ENCODE data around the gene CRBN. TPM values are rescaled to one million over a fixed set of nuclear protein-coding genes. Genes with fewer than 3 reads are reported as not detected.

The CRBN gene
- total RNA-seq, 1 donor from 2014 or later = 36.8 TPM

DNA sequence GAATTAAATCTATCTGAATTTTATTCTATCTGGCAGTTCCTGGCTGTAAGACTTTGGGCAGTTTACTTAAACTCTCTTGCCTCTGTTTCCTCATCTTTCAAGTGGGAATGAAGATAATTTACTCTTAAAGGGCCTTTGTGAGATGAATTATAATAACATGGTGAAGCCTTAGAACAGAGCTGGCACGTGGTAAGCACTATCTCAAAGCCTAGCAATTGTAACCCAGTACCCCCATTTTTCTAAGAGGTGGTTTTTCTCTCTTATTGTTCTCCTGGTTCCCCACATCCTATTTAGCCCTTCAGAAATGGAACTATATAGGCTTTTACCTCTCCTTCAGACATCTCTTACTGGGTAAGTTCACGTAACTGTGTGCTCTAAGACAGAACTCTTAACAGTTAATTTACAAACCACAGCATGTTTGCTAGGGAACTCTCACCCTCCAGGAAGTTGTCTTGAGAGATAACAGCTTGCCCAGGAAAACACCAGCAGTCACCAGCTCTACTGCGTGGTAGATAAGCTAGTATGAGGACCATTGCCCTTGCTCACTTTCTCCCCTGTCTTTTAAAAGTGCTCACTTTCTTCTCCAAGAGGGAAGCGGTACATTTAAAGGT lies 12.3 kb upstream of the CRBN start:
- Mint-ChIP-seq H3K9me3 (no peaks in the 10 kb centered on the region), H3K36me3 (ENCODE audit: low read depth) (no peaks in the 10 kb centered on the region), H3K4me3 (peak overlapping the region; percentile 2), H3K27ac (no peak overlapping the region), H3K4me1 (ENCODE audit: low read depth) (peaks cover 15% of the 10 kb centered on the region), H3K27me3 (ENCODE audit: insufficient read depth) (peaks cover 2% of the 10 kb centered on the region)
- no peak for DNase-seq (ENCODE audit: low spot score)
- intact Hi-C loops (cut with micrococcal nuclease) = no loop called here

DNA sequence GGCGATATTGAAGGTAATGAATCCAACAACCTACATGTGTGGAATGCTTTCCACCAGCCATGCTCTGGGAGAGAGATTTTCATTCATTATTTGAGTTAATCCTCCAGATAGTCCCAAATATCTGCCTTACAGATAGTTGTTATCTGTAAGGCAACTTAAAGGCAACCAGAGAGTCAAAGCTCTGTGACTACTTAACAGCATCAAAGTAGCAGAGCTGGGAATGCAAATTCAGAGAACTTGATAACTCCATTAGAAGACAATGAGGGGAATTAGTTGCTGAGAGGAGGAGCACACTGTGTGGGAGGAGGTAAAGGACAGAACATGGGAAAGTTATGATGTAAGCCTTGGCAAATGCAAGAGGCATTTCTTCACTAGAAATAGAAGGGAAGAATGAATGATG lies 10.5 kb upstream of the CRBN start:
- intact Hi-C loops (cut with micrococcal nuclease) = no loop called here
- no peak for DNase-seq (ENCODE audit: low spot score)
- Mint-ChIP-seq H3K27me3 (ENCODE audit: insufficient read depth) (peaks cover 6% of the 10 kb centered on the region), H3K36me3 (ENCODE audit: low read depth) (no peaks in the 10 kb centered on the region), H3K27ac (no peak overlapping the region), H3K9me3 (peaks cover 6% of the 10 kb centered on the region), H3K4me3 (no peak overlapping the region), H3K4me1 (ENCODE audit: low read depth) (peaks cover 15% of the 10 kb centered on the region)

DNA sequence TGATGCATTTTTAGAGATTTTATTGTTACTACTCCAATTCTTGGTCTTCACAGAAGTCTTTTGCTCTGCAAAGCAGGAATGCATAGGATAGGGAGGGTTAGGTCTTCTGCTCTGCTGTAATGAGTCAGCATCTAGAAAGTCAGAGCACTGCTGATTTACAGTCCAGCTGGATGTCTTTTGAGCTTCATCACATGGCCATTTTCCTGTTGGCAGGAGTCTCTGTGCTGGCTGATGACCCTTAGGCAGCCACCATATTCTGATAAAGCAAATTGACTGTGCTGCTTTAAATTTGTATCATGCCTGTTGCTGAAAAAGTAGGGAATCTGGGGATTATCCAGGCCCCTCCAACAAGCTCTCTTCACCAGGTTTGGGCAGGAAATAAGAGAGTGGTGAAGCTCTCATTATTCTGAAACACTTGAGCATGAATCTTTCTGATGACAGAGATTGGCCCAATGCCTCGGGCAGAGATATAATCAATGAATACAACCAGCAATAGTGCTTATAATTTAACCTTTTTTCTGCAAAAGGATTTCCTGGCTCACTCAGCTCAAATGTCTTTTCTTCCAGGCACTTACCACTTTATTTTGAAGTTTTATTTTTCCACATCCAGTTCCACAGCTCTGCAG lies 9.7 kb upstream of the CRBN start:
- H3K4me3 Mint-ChIP-seq = no peak overlapping the region

DNA sequence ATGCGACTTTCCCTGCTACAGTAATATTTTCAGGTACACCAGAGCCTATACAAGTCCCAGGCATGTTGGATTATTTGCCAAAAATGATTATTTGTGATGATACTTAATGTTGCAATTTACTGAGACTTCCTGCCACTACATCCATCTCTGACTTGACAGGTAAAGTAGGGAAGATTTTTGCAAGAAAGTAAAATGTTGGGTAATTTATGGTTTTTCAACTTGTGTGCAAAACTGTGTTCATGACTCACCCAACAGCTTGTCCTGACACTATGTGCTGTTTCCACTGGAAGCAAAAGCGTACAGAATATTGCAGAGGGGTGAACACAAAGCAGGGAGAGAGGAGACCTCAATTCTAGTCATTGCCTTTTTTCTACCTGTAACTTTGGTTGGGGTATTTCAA lies 5.4 kb upstream of the CRBN start:
- Mint-ChIP-seq H3K36me3 (ENCODE audit: low read depth) (no peaks in the 10 kb centered on the region), H3K4me1 (ENCODE audit: low read depth) (peaks cover 2% of the 10 kb centered on the region), H3K4me3 (no peak overlapping the region), H3K27ac (no peak overlapping the region), H3K9me3 (peaks cover 6% of the 10 kb centered on the region), H3K27me3 (ENCODE audit: insufficient read depth) (peaks cover 9% of the 10 kb centered on the region)
- no peak for DNase-seq (ENCODE audit: low spot score)
- intact Hi-C loops (cut with micrococcal nuclease) = loop anchor here (5.0 kb wide), 1 partner anchor 1937 kb away; the partner anchor contains the start of gene ARL8B

More for the DNA sequence above, 9.7 kb upstream of the CRBN start:
- H3K9me3 Mint-ChIP-seq = peaks cover 6% of the 10 kb centered on the region
- peaks cover 6% of the 10 kb centered on the region for H3K27me3 Mint-ChIP-seq (ENCODE audit: insufficient read depth)
- no peaks in the 10 kb centered on the region for H3K36me3 Mint-ChIP-seq (ENCODE audit: low read depth)
- no peak for DNase-seq (ENCODE audit: low spot score)
- intact Hi-C loops (cut with micrococcal nuclease) = no loop called here
- H3K27ac Mint-ChIP-seq = no peak overlapping the region
- H3K4me1 Mint-ChIP-seq (ENCODE audit: low read depth) = peaks cover 15% of the 10 kb centered on the region

DNA sequence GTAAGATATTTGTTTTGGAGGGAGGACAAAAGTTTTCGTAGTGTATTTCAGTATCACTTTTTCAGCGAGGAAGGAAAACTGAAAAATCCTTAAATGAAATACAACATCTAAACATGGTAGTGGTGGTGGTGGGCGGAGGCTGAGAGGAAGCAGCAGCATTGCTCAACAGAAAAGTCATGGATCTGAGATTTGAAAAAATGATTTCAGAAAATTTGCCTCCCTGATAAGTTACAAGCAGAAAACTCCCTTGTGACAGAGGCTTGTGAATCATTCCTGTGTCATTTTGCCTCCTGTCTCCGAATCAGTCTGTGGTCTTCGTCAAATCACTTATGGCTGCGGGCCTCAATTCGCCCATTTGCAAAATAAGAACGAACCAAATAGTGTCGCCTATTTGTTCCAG lies 965 bp upstream of the CRBN start:
- Mint-ChIP-seq H3K9me3 (no peaks in the 10 kb centered on the region), H3K4me1 (ENCODE audit: low read depth) (peaks cover 39% of the 10 kb centered on the region), H3K4me3 (no peak overlapping the region)

DNA sequence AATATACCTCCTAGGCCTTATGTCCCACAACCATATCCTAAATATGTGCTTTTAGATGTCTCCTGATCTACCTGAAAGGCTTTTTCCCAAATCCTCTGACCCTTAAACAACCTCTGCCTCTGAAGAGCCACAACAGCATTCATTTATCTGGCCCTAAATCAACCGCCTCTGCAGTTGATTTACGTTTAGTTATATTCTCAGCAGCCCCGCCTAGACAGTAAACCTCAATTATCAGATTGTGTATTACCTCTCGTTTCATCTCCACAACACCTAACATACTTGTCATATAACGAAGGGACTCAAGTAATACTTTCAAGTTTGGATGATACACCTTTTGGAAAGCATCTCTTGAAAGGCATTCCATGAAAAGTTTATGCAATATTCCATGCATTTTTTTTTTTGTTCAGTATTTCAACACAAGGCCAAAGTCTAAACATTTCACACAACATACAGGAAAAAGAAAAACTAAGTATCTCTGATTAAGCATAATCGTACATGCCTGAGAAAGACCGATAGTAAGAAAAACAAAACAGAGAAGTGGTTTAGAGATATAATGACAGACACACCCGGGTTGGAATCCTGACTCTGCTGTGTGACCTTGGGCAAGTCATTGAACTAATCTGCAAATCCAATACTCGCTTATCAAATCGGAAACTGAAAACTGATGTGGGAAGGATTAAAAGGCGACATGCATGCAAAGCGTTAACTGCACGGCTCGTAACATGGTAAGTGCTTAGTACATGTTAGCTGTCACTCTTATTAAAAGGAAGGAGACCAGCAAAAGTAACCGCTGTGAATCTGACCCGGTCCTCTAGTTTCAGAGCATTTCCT lies 778 bp downstream of the CRBN start:
- Mint-ChIP-seq H3K4me3 (peak overlapping the region; percentile 96), H3K4me1 (ENCODE audit: low read depth) (peaks cover 54% of the 10 kb centered on the region), H3K27me3 (ENCODE audit: insufficient read depth) (peaks cover 3% of the 10 kb centered on the region), H3K36me3 (ENCODE audit: low read depth) (peaks cover 23% of the 10 kb centered on the region), H3K27ac (peak overlapping the region; percentile 85), H3K9me3 (no peaks in the 10 kb centered on the region)
- intact Hi-C loops (cut with micrococcal nuclease) = loop anchor here (1.0 kb wide), 4 partner anchors 7 to 1315 kb away; partner anchors contain the start of genes ITPR1, SETMAR and TRNT1
- DNase-seq (ENCODE audit: low spot score) = no peak

More for the DNA sequence above, 965 bp upstream of the CRBN start:
- no peak overlapping the region for H3K27ac Mint-ChIP-seq
- peaks cover 14% of the 10 kb centered on the region for H3K36me3 Mint-ChIP-seq (ENCODE audit: low read depth)
- intact Hi-C loops (cut with micrococcal nuclease) = loop anchor here (5.0 kb wide), 1 partner anchor 1942 kb away; the partner anchor contains the start of gene ARL8B
- H3K27me3 Mint-ChIP-seq (ENCODE audit: insufficient read depth) = peaks cover 6% of the 10 kb centered on the region
- no peak for DNase-seq (ENCODE audit: low spot score)

DNA sequence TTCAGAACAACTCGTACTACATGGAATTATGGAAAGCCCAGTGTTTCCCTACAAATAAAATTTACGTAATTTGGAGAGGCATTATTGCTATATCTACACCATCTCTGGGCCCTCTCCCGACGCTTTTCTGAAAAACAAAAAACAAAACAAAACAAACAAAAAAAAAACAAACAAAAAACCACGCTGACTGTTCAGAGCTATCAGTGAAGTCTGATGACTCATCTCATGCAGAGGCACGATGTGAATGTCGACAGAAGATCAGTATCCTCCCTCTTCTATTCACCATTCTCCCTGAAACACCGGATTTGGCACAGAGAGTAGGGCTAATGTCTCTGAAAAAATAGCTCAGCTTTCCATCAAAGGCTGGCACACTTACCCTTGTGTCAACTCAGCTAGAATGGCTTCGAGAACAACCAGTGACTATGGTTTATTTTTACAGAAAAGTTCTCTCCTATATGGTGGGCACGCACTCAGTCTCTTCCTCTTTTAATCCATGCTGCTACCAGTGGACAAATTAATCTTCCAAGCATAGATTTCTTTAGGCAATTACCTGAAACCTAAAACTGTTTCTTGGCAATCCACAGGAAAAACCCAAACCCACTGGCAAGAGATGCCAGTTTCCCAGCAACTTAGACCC lies 1.5 kb downstream of the CRBN start:
- Mint-ChIP-seq H3K4me1 (ENCODE audit: low read depth) (peaks cover 61% of the 10 kb centered on the region), H3K36me3 (ENCODE audit: low read depth) (peaks cover 30% of the 10 kb centered on the region)
- intact Hi-C loops (cut with micrococcal nuclease) = no loop called here

DNA sequence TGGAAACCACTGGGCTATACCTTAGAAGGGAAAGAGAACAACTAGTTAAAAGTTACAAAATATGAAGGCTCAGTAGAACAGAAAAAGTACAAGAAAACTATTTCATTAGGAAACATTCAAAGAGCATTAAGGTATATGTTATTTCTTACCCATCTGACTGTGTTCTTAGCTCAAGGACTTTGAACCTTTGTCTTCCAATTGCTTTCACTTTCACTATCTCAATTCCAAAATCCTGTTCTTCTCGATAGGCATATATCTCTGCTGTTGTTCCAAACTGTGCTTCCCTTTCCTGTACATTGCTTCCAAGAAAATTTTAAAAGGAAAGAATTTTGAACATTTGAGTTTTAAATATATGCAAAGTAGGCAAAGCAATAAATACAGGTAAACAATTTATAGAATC lies 6.9 kb downstream of the CRBN start:
- peak overlapping the region; percentile 72 for H3K4me3 Mint-ChIP-seq
- DNase-seq (ENCODE audit: low spot score) = no peak
- no peaks in the 10 kb centered on the region for H3K27me3 Mint-ChIP-seq (ENCODE audit: insufficient read depth)
- H3K9me3 Mint-ChIP-seq = no peaks in the 10 kb centered on the region
- H3K4me1 Mint-ChIP-seq (ENCODE audit: low read depth) = peaks cover 59% of the 10 kb centered on the region
- H3K27ac Mint-ChIP-seq = peak overlapping the region; percentile 87
- H3K36me3 Mint-ChIP-seq (ENCODE audit: low read depth) = peaks cover 43% of the 10 kb centered on the region
- intact Hi-C loops (cut with micrococcal nuclease) = loop anchor here (1.0 to 5.0 kb wide), 3 partner anchors 16 to 405 kb away; partner anchors contain the start of gene TRNT1

More for the DNA sequence above, 1.5 kb downstream of the CRBN start:
- Mint-ChIP-seq H3K4me3 (peak overlapping the region; percentile 96), H3K27me3 (ENCODE audit: insufficient read depth) (peaks cover 3% of the 10 kb centered on the region), H3K27ac (peak overlapping the region; percentile 85), H3K9me3 (no peaks in the 10 kb centered on the region)
- no peak for DNase-seq (ENCODE audit: low spot score)

DNA sequence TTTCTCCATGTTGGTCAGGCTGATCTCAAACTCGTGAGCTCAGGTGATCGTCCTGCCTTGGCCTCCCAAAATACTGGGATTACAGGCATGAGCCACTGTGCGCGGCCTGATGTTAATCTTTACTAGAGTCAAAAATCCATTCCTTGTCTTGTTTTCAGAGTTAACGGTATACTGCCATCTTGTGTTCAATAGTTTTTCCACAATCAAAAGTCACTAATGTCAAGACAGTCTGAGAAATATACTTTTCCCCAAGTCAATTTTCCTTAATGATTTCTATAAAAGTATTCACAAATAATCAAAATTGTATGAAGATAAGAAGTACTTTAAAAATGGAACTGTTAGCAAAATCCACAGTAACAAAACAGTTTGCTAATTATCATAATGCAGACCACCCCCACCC lies 8.5 kb downstream of the CRBN start:
- intact Hi-C loops (cut with micrococcal nuclease) = loop anchor here (1.0 to 5.0 kb wide), 2 partner anchors 8 to 404 kb away; partner anchors contain the start of gene CRBN
- H3K9me3 Mint-ChIP-seq = no peaks in the 10 kb centered on the region
- H3K4me3 Mint-ChIP-seq = peak overlapping the region; percentile 66
- peak overlapping the region; percentile 27 for H3K27ac Mint-ChIP-seq
- peaks cover 45% of the 10 kb centered on the region for H3K4me1 Mint-ChIP-seq (ENCODE audit: low read depth)
- peaks cover 45% of the 10 kb centered on the region for H3K36me3 Mint-ChIP-seq (ENCODE audit: low read depth)
- no peaks in the 10 kb centered on the region for H3K27me3 Mint-ChIP-seq (ENCODE audit: insufficient read depth)
- no peak for DNase-seq (ENCODE audit: low spot score)

DNA sequence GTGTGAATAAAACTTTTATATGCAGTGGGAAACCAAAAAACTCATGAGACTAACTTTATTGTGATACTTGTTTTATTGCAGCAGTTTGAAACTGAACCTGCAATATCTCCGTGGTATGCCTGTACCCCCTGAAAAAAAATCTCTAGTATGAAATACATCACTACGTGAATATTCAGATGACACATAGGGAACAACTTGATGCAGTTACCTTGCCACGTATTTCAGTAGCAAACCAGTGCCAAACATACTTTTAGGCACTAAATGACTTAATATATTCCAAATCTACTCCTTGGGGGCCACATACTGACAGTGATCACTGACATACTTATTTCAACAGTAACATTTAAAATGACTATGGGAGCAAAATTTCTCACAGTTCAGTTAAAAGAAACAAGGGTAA lies 13.8 kb downstream of the CRBN start:
- Mint-ChIP-seq H3K36me3 (ENCODE audit: low read depth) (peaks cover 38% of the 10 kb centered on the region), H3K9me3 (no peaks in the 10 kb centered on the region), H3K27me3 (ENCODE audit: insufficient read depth) (no peaks in the 10 kb centered on the region), H3K27ac (no peak overlapping the region), H3K4me1 (ENCODE audit: low read depth) (peaks cover under 1% of the 10 kb centered on the region), H3K4me3 (no peak overlapping the region)
- intact Hi-C loops (cut with micrococcal nuclease) = loop anchor here (2.0 kb wide), 1 partner anchor 15 kb away; no protein-coding TSS in a partner anchor
- DNase-seq (ENCODE audit: low spot score) = no peak

DNA sequence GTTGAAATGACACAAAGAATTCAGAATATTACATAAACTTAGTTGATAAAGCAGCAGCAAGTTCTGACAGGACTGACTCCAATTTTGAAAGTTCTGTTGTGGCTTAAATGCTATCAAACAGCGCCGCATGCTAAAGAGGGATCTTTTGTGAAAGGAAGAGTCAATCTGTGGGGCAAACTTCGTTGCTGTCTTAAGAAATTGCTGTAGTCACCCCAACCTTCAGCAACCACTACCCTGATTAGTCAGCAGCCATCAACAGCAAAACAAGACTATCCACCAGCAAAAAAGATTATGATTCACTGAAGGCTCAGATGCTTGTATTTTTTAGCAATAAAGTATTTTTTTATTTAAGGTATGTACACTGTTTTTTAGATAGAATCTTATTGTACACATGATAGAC lies 14.2 kb downstream of the CRBN start:
- H3K36me3 Mint-ChIP-seq (ENCODE audit: low read depth) = peaks cover 39% of the 10 kb centered on the region
- H3K4me3 Mint-ChIP-seq = no peak overlapping the region
- no peaks in the 10 kb centered on the region for H3K4me1 Mint-ChIP-seq (ENCODE audit: low read depth)
- intact Hi-C loops (cut with micrococcal nuclease) = no loop called here
- DNase-seq (ENCODE audit: low spot score) = no peak
- H3K27me3 Mint-ChIP-seq (ENCODE audit: insufficient read depth) = no peaks in the 10 kb centered on the region
- no peak overlapping the region for H3K27ac Mint-ChIP-seq
- no peaks in the 10 kb centered on the region for H3K9me3 Mint-ChIP-seq

DNA sequence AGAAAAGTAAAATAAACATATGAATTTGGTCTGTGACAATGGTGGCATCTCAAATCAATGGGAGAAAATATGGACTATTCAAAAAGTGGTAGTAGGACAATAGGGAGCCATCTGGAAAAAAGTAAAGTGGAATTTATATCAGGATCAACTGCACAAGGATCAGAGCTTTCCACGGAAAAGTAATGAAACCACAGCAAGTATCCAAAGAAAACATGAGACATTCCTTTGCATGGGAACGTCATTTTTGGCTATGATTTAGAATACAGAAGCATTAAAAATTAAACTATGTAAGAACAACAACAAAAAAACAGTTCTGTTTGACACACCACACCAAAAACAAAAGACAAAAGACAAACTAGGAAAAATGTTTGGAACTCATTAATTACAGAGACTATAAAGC lies 18.7 kb downstream of the CRBN start:
- Mint-ChIP-seq H3K4me3 (no peak overlapping the region), H3K9me3 (peaks cover 8% of the 10 kb centered on the region), H3K36me3 (ENCODE audit: low read depth) (peaks cover 55% of the 10 kb centered on the region), H3K27me3 (ENCODE audit: insufficient read depth) (no peaks in the 10 kb centered on the region), H3K27ac (no peak overlapping the region), H3K4me1 (ENCODE audit: low read depth) (no peaks in the 10 kb centered on the region)
- intact Hi-C loops (cut with micrococcal nuclease) = no loop called here
- DNase-seq (ENCODE audit: low spot score) = no peak

Measured in activated T-helper 1 cell treated with anti-CD3 and anti-CD28 coated beads, Interleukin-12 subunit alpha, Interleukin-12 subunit beta, Interleukin-2, Interleukin-4 antibody, amounts not matched to agents 30 ng/mL and 10 ng/mL and 1 ng/mL, durations not matched to agents 14 hours and 24 hours and 36 hours (primary cell).